ENCODE data around the gene OR10G3. TPM values are rescaled to one million over a fixed set of nuclear protein-coding genes. Genes with fewer than 3 reads are reported as not detected.

Gene OR10G3
- total RNA-seq, 4 donors from 2014 or later = 0.44 TPM; not detected in 3

GRCh38 chr14:21518725-21519124, 61.2 kb downstream of the OR10G3 start:
- H3K4me1 ChIP-seq = no peaks in the 10 kb centered on the region
- H3K9me3 ChIP-seq = no peaks in the 10 kb centered on the region
- no peaks in the 10 kb centered on the region for H3K27me3 ChIP-seq
- WGBS, 2 donors = 62 to 72% methylated on average over 2 of the region's 2 CpGs
- no peak for TF ChIP-seq CTCF (IDR thresholded peaks at IDR 0.05)
- H3K4me3 ChIP-seq = no peak overlapping the region
- H3K27ac ChIP-seq = no peak overlapping the region
- peaks cover 0 to 20% (median 0%) of the 10 kb centered on the region in 3 donors for H3K36me3 ChIP-seq
- no peak for DNase-seq (ENCODE audit: low spot score in 2 of 2)

Other genes starting within 250 kb of the OR10G3 start
- gene SUPT16H, start 196.1 kb downstream of the OR10G3 start, total RNA-seq = 10 to 100 TPM; 47.5 to 69.0 (median 60.7) TPM
- gene CHD8, start 124.0 kb downstream of the OR10G3 start, total RNA-seq = 10 to 100 TPM; 45.9 to 68.2 (median 65.6) TPM
- 10 to 100 TPM; 20.6 to 33.9 (median 26.2) TPM for gene RAB2B, start 103.1 kb downstream of the OR10G3 start, total RNA-seq
- gene TOX4, start 102.9 kb downstream of the OR10G3 start, total RNA-seq = 10 to 100 TPM; 28.0 to 45.2 (median 39.9) TPM
- gene METTL3, start 68.7 kb downstream of the OR10G3 start, total RNA-seq = 10 to 100 TPM; 45.3 to 65.4 (median 58.6) TPM
- 10 to 100 TPM in 2 of 4 donors, 1 to 10 TPM in 2; 8.5 to 11.7 (median 9.3) TPM for gene SALL2, start 53.7 kb downstream of the OR10G3 start, total RNA-seq
- gene OR10G2, start 54.9 kb upstream of the OR10G3 start, total RNA-seq = not detected
- gene OR4E2, start 73.8 kb upstream of the OR10G3 start, total RNA-seq = not detected
- not detected for gene OR4E1, start 93.7 kb upstream of the OR10G3 start, total RNA-seq